Inflammatory macrophage treated with lipopolysaccharide for 4 hours (primary cell): ENCODE data around the gene TMEM190.

ENCODE experiments used
- DNase-seq: peaks from one replicate; pipeline ENCODE4 v3.0.0-alpha.2; 2020

The TMEM190 gene

GRCh38 chr19:55372316-55373081, 4.1 kb upstream of the TMEM190 start:
- DNase-seq, result no peak

DNA sequence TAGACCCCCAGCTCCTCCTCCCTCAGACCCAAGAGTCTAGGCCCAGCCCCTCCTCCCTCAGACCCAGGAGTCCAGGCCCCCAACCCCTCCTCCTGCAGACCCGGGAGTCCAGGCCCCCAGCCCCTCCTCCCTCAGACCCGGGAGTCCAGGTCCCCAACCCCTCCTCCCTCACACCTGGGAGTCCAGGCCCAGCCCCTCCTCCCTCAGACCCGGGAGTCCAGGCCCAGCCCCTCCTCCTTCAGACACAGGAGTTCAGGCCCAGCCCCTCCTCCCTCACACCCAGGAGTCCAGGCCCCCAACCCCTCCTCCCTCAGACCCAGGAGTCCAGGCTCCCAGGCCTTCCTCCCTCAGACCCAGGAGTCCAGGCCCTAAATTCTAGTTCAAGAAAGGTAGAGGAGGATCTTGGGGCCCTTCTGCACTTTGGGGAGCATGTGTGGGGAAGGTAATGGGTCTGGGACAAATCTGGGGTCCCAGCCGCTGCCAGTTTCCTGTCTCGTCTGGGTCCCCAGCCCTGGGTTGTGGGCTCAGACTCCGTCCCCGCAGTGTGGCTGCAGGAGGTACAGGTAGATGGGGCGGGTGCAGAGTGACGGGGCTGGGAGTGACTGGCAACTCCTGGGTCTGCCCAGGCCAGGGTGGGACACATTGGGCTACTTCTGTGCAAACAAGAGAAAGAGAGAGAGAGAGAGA, 3.2 kb upstream of the TMEM190 start:
- DNase-seq, result no peak

GRCh38 chr19:55373993-55374757, 2.5 kb upstream of the TMEM190 start:
- no peak for DNase-seq

DNA sequence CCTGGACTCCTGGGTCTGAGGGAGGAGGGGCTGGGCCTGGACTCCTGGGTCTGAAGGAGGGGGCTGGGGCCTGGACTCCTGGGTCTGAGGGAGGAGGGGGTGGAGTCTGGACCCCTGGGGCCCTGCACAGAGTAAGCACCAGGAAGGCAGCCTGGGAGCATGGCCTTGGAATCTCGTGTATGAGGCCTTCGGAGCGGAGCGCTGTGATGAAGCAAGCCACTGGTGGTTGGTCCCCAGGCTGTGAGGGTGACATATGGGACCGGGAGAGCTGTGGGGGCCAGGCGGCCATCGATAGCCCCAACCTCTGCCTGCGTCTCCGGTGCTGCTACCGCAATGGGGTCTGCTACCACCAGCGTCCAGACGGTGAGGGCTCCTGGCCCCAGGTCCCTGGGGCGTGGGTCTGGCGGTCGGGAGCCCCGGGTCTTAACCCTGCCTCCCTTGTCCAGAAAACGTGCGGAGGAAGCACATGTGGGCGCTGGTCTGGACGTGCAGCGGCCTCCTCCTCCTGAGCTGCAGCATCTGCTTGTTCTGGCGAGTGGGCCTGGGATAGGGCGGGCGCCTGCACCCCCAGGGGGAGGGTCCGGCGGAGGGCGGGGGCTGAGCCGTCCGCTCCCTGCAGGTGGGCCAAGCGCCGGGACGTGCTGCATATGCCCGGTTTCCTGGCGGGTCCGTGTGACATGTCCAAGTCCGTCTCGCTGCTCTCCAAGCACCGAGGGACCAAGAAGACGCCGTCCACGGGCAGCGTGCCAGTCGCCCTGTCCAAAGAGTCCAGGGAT, 918 bp downstream of the TMEM190 start:
- no peak for DNase-seq

DNA sequence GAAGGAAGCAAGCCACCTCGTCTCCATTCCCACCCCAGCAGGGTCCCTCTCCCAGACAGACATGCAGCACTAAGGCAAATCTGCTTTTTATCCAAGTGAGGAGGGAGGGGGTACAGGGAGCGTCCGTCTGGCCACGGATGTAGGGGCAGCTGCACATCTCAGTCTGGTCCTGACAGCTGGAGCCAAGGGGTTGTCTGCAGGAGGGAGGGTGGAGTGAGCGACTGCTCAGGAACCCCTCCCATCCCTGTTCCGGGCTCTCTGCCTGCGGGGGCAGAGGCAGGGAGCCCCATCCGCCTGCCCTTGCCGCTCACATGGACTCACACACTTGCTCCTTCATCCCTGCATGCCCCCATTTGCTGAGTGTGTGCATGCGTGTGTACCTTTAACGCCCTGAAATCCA, 2.5 kb downstream of the TMEM190 start:
- DNase-seq, result no peak

GRCh38 chr19:55382013-55382412, 5.4 kb downstream of the TMEM190 start:
- DNase-seq, result no peak

DNA sequence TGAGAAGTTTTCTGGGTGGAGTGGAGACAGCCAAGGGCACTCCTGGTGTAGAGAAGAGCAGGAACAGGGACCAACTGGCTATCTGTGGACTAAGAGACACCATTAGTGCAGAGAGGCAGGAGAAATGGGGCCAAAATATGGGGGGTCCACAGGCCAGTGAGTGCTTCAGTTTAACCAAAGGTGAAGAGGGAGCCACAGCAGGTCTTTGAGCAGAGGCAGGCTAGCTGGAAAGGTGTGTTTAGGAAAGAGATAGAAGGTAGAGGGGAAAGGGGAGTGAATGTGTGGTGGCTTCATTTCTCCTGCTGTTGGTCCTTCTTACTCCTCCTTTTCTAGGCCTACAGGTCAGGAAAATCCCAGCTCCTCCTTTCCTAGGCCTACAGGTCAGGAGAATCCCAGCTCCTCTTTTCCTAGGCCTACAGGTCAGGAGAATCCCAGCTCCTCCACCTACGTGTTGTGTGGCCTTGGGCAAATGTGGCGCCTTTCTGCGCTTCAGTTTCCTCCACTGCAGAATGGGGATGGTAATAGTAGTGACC, 6.0 kb downstream of the TMEM190 start:
- DNase-seq, result no peak

DNA sequence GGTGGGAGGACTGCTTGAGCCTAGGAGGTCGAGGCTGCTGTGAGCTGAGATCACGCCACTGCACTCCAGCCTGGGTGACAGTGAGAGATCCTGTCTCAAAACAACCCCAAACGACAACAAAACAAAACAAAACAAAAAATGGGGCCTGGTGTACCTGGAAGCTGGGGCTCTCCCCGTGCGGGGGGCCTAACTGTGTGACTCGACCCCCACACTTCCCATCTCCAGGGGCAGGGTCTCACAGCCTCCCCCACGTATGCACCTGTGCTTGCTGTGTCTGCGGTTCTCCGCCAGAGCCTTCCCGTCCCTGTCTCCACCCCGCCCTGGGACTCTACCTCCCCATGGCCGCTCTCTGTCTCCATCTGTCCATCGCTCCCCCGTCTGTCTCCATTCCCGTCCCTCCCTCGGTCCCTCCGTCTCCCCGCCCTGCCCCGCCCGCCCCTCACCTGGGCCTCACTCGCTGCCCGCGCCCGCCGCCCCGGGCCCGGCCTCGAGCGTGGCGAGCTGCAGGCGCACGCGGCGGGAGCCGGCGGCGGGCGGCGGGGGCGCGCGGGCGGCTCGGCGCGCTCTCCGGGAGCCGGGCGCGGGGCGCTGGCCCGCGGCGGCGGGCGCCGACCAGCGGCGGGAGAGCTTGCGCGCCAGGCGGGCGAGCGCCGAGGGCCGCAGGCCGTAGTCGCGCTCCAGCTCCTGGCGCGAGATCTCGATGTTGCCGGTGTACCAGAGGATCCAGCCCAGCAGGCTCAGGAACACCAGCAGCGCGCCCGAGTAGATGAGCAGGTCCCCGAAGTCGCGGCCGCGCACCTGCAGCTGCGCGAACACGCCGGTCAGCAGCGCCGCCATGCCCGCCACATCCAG, 6.9 kb downstream of the TMEM190 start:
- peak; percentile 65 for DNase-seq

GRCh38 chr19:55384131-55384919, 7.7 kb downstream of the TMEM190 start, which contains the start of gene TMEM238:
Gene TMEM238, minus strand, starts transcription at chr19:55384292. Its CDS starts 33 bp downstream, at chr19:55384259.
- DNase-seq, result peak; percentile 36

GRCh38 chr19:55384920-55385723, 8.5 kb downstream of the TMEM190 start:
- peak; percentile 95 for DNase-seq

DNA sequence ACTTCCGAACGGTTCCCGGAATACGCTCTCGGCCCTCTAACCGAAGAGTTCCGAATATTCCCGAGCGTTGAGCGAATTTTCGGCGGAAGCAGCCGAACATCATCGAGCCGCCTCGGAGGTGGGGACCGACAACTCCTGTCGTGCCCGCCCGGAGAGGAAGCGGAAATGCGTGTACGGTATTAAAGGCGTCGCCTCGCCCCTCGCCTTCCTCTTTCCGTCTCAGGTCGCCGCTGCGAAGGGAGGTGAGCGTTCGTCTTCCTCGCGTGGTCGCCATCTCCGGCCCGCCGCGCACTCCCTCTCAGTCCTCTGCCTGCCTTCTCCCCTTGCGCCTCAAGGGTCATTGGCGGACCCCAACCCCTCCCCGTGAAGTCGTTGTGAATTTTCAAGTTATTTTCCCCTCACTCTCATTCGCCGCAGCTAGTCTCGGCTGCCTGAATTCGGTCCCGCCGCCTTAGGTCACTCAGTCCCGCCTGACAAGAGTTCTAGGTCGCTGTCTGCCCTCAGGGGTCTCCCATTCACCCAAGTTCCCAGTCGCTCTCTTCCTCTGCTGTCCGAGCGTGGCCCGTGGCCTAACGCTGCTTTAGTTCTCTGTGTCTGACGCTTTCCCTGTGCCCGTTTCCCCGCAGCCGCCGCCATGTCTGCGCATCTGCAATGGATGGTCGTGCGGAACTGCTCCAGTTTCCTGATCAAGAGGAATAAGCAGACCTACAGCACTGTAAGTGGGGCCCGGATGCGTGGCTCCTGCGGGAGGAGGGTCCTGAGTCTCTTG, 9.3 kb downstream of the TMEM190 start, which contains the start of gene RPL28:
TSS of gene RPL28 (plus strand) at position 209 of the 769 bp plus-strand sequence. CDS start at position 635, 426 bp downstream.
- DNase-seq, result peak; percentile 99

DNA sequence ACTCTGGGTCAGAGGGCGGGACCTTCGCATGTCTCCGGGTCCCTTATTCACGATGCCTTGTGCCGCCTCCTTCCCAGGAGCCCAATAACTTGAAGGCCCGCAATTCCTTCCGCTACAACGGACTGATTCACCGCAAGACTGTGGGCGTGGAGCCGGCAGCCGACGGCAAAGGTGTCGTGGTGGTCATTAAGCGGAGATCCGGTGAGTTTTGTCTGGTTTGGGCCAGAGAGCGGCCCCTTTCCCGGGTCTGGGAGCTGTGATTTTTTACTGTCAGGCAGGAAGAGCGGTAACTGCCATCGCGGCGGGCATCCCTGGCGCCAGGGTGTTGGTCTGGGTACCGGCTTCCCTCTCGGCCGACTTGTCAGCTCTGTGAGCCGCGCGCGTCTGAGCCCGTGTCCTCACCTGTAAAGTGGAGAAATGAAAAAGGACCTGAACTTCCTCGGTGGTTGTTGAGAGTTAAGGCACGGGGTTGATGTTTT, 9.9 kb downstream of the TMEM190 start:
- no peak for DNase-seq

DNA sequence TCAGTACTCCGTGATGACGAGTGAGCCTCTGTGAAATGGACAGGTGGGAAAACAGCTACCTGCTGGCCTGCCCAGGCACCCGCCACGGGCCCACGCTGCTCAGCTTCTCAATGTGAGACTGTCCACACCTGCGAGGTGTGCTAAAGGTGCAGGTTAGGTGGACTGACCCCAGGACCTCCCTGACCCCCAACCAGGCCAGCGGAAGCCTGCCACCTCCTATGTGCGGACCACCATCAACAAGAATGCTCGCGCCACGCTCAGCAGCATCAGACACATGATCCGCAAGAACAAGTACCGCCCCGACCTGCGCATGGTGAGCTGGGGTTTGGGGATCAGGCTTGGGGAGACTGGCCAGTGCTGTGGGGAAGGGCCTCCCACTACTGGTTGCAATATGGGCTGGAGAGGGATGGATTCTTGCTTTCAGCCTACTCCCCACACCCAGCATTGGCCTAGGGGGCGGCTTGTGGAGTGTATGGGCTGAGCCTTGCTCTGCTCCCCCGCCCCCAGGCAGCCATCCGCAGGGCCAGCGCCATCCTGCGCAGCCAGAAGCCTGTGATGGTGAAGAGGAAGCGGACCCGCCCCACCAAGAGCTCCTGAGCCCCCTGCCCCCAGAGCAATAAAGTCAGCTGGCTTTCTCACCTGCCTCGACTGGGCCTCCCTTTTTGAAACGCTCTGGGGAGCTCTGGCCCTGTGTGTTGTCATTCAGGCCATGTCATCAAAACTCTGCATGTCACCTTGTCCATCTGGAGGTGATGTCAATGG, 11.3 kb downstream of the TMEM190 start:
- no peak for DNase-seq

DNA sequence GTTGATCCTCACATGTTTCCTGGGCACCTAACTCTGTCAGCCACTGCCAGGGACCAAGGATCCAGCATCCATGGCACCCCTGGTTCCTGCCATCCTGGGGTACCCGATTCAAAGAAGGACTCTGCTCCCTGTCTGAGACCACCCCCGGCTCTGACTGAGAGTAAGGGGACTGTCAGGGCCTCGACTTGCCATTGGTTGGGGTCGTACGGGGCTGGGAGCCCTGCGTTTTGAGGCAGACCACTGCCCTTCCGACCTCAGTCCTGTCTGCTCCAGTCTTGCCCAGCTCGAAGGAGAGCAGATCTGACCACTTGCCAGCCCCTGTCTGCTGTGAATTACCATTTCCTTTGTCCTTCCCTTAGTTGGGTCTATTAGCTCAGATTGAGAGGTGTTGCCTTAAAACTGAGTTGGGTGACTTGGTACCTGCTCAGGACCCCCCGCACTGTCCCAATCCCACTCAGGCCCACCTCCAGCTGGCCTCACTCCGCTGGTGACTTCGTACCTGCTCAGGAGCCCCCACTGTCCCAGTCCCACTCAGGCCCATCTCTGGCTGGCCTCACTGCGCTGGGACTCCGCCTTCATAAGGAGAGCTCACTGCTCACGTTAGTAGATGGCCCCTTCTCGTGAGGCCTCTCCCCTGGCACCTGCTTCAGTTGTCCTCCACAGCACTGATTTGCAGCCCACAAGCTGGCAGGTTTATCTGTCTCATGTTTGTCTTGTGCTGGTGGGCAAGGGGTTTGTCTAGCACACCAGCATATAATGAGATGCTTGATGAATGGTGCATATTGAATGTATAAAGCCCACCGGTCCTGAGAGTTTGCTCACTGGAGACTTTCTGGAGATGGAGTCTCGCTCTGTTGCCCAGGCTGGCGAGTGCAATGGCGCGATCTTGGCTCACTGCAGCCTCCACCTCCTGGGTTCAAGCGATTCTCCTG, 13.0 kb downstream of the TMEM190 start:
- no peak for DNase-seq

GRCh38 chr19:55390461-55390880, 13.8 kb downstream of the TMEM190 start:
- no peak for DNase-seq

- DNase-seq, result no peak
Observed at GRCh38 chr19:55391191-55391670, 14.6 kb downstream of the TMEM190 start.
